ENCODE data around the gene ZSCAN18. TPM values are rescaled to one million over a fixed set of nuclear protein-coding genes. Genes with fewer than 3 reads are reported as not detected.

ZSCAN18 gene
- total RNA-seq, 3 donors from 2014 or later: 29.1 to 94.4 (median 66.2) TPM

GRCh38 chr19:58056861-58057260, 41.2 kb downstream of the ZSCAN18 start:
- H3K4me3 ChIP-seq: no peak overlapping the region
- intact Hi-C loops (cut with DNase I; ENCODE audit: low total_unique reads): no loop called here
- H3K27me3 ChIP-seq: no peaks in the 10 kb centered on the region
- H3K9me3 ChIP-seq: peaks cover 9 to 50% of the 10 kb centered on the region in 2 donors
- H3K36me3 ChIP-seq: no peaks in the 10 kb centered on the region
- no peak overlapping the region for H3K27ac ChIP-seq
- DNase-seq (ENCODE audit: low spot score in 2 of 2): no peak
- H3K4me1 ChIP-seq: no peaks in the 10 kb centered on the region
- no peak for TF ChIP-seq POLR2AphosphoS5 (IDR thresholded peaks at IDR 0.05)
- TF ChIP-seq POLR2A (IDR thresholded peaks at IDR 0.05): no peak
- TF ChIP-seq CTCF (IDR thresholded peaks at IDR 0.05): no peak

GRCh38 chr19:58056261-58056660, 41.8 kb downstream of the ZSCAN18 start:
- Histone ChIP-seq H3K36me3 (no peaks in the 10 kb centered on the region), H3K4me3 (no peak overlapping the region), H3K27ac (no peak overlapping the region), H3K27me3 (no peaks in the 10 kb centered on the region), H3K4me1 (no peaks in the 10 kb centered on the region), H3K9me3 (peaks cover 8 to 48% of the 10 kb centered on the region in 2 donors)
- no peak for TF ChIP-seq POLR2A (IDR thresholded peaks at IDR 0.05)
- no peak for TF ChIP-seq POLR2AphosphoS5 (IDR thresholded peaks at IDR 0.05)
- no peak for TF ChIP-seq CTCF (IDR thresholded peaks at IDR 0.05)
- no peak for DNase-seq (ENCODE audit: low spot score in 2 of 2)
- intact Hi-C loops (cut with DNase I; ENCODE audit: low total_unique reads): no loop called here

GRCh38 chr19:58054901-58055874, 42.8 kb downstream of the ZSCAN18 start:
- TF ChIP-seq POLR2AphosphoS5 (IDR thresholded peaks at IDR 0.05) (no peak), POLR2A (IDR thresholded peaks at IDR 0.05) (no peak), CTCF (IDR thresholded peaks at IDR 0.05) (peak in 1 of 3 donors; percentile 21)
- intact Hi-C loops (cut with DNase I; ENCODE audit: low total_unique reads): no loop called here

GRCh38 chr19:58053480-58054156, 44.4 kb downstream of the ZSCAN18 start:
- H3K4me1 ChIP-seq: no peaks in the 10 kb centered on the region
- intact Hi-C loops (cut with DNase I; ENCODE audit: low total_unique reads): no loop called here
- no peak overlapping the region for H3K27ac ChIP-seq
- DNase-seq (ENCODE audit: low spot score in 2 of 2): no peak
- H3K9me3 ChIP-seq: peaks cover 20 to 49% of the 10 kb centered on the region in 2 donors
- TF ChIP-seq POLR2AphosphoS5 (IDR thresholded peaks at IDR 0.05): no peak
- TF ChIP-seq POLR2A (IDR thresholded peaks at IDR 0.05): no peak
- TF ChIP-seq CTCF (IDR thresholded peaks at IDR 0.05): no peak
- H3K27me3 ChIP-seq: no peaks in the 10 kb centered on the region
- H3K36me3 ChIP-seq: no peaks in the 10 kb centered on the region
- no peak overlapping the region for H3K4me3 ChIP-seq

More at GRCh38 chr19:58054901-58055874, 42.8 kb downstream of the ZSCAN18 start:
- Histone ChIP-seq H3K4me1 (no peaks in the 10 kb centered on the region), H3K9me3 (peaks cover 8 to 45% of the 10 kb centered on the region in 2 donors), H3K27me3 (no peaks in the 10 kb centered on the region), H3K27ac (peak overlapping the region; percentile 76 to 87), H3K36me3 (no peaks in the 10 kb centered on the region), H3K4me3 (peak overlapping the region; percentile 28 to 72 (median 52))
- peak in 1 of 2 donors; percentile 36 for DNase-seq (ENCODE audit: low spot score in 2 of 2)
